Upper lobe of right lung (tissue), 1 donor: ENCODE results near the gene SLC7A8. TPM values are rescaled to one million over a fixed set of nuclear protein-coding genes. Genes with fewer than 3 reads are reported as not detected.
A peak's percentile ranks its signal among the peaks of the same experiment; 100 is the strongest.

Source experiments
- ATAC-seq: fragments of 200-7000 bp; cut with Tn5 transposase; one replicate; pipeline ENCODE4 v1.9.1; 2020; ENCODE audit warnings: mild to moderate bottlenecking, moderate library complexity
- DNase-seq: peaks from one replicate; pipeline ENCODE4 v3.0.0-alpha.2; 2020
- H3K27ac ChIP-seq: fragments of 200-600 bp; one replicate; pipeline ENCODE4 v1.8.0; 2022
- H3K27me3 ChIP-seq: fragments of 200-600 bp; one replicate; pipeline ENCODE4 v1.8.0; 2022; ENCODE audit warnings: mild to moderate bottlenecking
- H3K36me3 ChIP-seq: fragments of 200-600 bp; one replicate; pipeline ENCODE4 v1.8.0; 2022
- H3K4me1 ChIP-seq: fragments of 200-600 bp; one replicate; pipeline ENCODE4 v1.8.0; 2022
- H3K4me3 ChIP-seq: fragments of 200-600 bp; one replicate; pipeline ENCODE4 v1.8.0; 2022; ENCODE audit warnings: mild to moderate bottlenecking
- H3K9me3 ChIP-seq: fragments of 200-600 bp; one replicate; pipeline ENCODE4 v1.8.0; 2022
- intact Hi-C: fragments of 100-400 bp; cut with DNase I; formaldehyde crosslinking; loops from one replicate; pipeline ENCODE4 v1.11.0; 2022
- total RNA-seq: library from RNA; stranded (reverse); fragmentation: NEBNext Ultra II Directional; extraction: Animal tissue kit (Norgen Biotek cat#: 25700); gene quantifications from one replicate; pipeline ENCODE4 v1.2.1, GENCODE V29; 2021
- TF ChIP-seq, protein P1 (sequence below): fragments of 200-600 bp; IDR thresholded peaks from one replicate; pipeline ENCODE4 v1.8.0; 2022; ENCODE audit warnings: antibody characterized with exemption
- donor health status: DM: no; HTN: yes; CAD: no; lungs with severe emphysema.

The SLC7A8 gene
- total RNA-seq, 1 donor from 2014 or later: 49.8 TPM

- DNase-seq: peak; percentile 81
- Histone ChIP-seq H3K36me3 (no peaks in the 10 kb centered on the region), H3K27me3 (no peaks in the 10 kb centered on the region), H3K4me1 (peaks cover 37% of the 10 kb centered on the region), H3K27ac (peak overlapping the region; percentile 91), H3K9me3 (no peaks in the 10 kb centered on the region), H3K4me3 (peak overlapping the region; percentile 50)
- peak; percentile 76 for ATAC-seq
- TF ChIP-seq, protein P1, sequence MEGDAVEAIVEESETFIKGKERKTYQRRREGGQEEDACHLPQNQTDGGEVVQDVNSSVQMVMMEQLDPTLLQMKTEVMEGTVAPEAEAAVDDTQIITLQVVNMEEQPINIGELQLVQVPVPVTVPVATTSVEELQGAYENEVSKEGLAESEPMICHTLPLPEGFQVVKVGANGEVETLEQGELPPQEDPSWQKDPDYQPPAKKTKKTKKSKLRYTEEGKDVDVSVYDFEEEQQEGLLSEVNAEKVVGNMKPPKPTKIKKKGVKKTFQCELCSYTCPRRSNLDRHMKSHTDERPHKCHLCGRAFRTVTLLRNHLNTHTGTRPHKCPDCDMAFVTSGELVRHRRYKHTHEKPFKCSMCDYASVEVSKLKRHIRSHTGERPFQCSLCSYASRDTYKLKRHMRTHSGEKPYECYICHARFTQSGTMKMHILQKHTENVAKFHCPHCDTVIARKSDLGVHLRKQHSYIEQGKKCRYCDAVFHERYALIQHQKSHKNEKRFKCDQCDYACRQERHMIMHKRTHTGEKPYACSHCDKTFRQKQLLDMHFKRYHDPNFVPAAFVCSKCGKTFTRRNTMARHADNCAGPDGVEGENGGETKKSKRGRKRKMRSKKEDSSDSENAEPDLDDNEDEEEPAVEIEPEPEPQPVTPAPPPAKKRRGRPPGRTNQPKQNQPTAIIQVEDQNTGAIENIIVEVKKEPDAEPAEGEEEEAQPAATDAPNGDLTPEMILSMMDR: no peak
- intact Hi-C loops: no loop called here
These were observed 28.4 kb downstream of the SLC7A8 start for GRCh38 chr14:23154964-23155587.

DNA sequence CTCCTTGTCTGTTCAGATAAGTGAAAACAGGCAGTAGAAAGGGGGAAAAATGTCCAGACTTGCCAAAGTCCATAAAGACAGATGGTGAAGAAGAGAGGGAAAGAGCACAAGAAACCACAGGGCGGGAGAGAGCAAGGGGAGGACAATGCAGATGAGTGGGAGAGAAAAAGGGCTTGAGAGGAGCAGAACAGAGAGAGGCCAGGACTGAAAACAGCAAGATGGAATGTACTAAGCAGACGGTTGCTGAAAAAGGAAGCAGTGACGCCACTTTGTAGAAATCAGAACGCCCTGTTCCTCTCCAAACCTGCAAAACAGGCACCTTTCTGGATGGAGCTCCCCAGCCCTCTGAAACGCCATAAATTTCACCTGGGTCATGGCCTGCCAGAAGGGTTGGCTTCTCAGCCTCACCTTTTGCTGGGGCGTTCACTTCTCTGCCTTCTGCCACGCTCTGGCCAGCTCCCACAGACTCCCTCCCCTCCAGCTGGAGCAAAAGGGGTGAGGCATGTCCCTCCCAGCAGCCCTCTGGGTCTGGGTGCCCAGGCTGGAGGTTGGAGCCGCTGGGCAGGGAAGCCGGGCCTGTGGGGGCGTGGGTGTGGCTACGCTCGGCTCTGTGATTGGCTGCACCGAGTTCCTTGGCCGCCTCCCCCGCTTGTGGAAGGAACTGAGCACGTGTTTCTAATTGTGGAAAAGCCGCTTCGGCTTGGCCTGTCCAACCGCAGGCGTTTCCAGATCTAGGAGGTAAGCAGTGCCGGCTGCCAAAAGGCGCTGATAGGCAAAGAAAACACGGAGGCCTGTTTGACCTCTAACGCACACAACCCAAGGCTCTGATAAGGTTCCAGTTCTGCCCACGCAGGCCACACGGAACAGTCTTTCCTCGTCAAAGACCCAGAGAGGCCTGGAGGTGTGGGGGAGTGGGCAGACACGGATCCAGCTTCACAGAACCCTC is 29.3 kb downstream of the SLC7A8 start:
- peak; percentile 95 for ATAC-seq
- TF ChIP-seq, protein P1: no peak
- intact Hi-C loops: no loop called here

GRCh38 chr14:23151342-23151741 is 32.1 kb downstream of the SLC7A8 start:
- Histone ChIP-seq H3K9me3 (no peaks in the 10 kb centered on the region), H3K4me3 (no peak overlapping the region), H3K27me3 (no peaks in the 10 kb centered on the region), H3K27ac (no peak overlapping the region), H3K4me1 (peaks cover 30% of the 10 kb centered on the region), H3K36me3 (no peaks in the 10 kb centered on the region)
- ATAC-seq (no peak), DNase-seq (no peak)
- TF ChIP-seq, protein P1: no peak
- intact Hi-C loops: no loop called here

More for the DNA sequence above, 29.3 kb downstream of the SLC7A8 start:
- Histone ChIP-seq H3K36me3 (no peaks in the 10 kb centered on the region), H3K4me1 (peaks cover 29% of the 10 kb centered on the region), H3K9me3 (no peaks in the 10 kb centered on the region), H3K27ac (peak overlapping the region; percentile 91), H3K27me3 (no peaks in the 10 kb centered on the region), H3K4me3 (peak overlapping the region; percentile 50)
- peak; percentile 96 for DNase-seq

GRCh38 chr14:23149745-23150144 is 33.7 kb downstream of the SLC7A8 start:
- intact Hi-C loops: no loop called here

DNA sequence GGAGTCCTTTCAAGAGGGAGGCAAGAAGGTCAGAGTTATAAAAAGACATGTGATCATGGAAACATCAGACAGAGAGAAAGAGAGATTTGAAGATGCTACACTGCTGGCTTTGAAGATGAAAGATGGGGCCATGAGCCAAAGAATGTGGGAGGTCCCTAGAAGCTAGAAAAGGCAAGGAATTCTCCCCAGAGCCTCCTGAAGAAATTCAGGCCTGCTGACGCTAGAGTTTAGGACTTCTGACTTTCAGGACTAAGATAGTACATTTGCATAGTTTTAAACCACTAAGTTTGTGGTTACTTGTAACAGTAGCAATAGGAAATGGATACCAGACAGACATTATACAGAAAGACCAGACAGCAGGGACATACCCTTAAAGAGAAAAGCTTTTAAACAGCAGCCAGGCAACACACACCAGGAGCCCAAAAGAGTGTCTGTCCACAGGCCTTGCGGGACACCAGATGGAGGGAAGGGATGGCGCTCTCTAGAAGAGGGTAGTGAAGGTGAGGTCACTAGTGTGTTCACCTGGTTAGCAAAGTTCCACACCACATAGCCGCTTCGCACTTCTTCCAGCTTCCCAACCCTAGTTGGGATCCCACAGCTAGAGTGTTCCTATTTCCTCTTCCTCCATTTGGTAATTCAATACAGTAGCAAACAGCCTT is 34.7 kb downstream of the SLC7A8 start:
- intact Hi-C loops: no loop called here
- Histone ChIP-seq H3K36me3 (no peaks in the 10 kb centered on the region), H3K27me3 (no peaks in the 10 kb centered on the region), H3K4me3 (no peak overlapping the region), H3K4me1 (peaks cover 15% of the 10 kb centered on the region), H3K9me3 (no peaks in the 10 kb centered on the region), H3K27ac (no peak overlapping the region)
- no peak for ATAC-seq
- TF ChIP-seq, protein P1: no peak
- no peak for DNase-seq

More at GRCh38 chr14:23149745-23150144, 33.7 kb downstream of the SLC7A8 start:
- Histone ChIP-seq H3K4me1 (peaks cover 25% of the 10 kb centered on the region), H3K9me3 (no peaks in the 10 kb centered on the region), H3K36me3 (no peaks in the 10 kb centered on the region), H3K4me3 (no peak overlapping the region), H3K27ac (no peak overlapping the region), H3K27me3 (no peaks in the 10 kb centered on the region)
- no peak for DNase-seq
- ATAC-seq: no peak
- TF ChIP-seq, protein P1: no peak
